Mammary epithelial cell (primary cell): ENCODE measurements around the gene ABR.

Source experiments
- EZH2 ChIP-seq: IDR thresholded peaks from 2 replicates; pipeline ENCODE4 v1.6.1; 2012; ENCODE audit warnings: low read length, inconsistent platforms, borderline replicate concordance
- TF ChIP-seq, protein P1 (sequence below), 2 donors: IDR thresholded peaks in 1 of 2; conservative IDR thresholded peaks in 1 of 2; 2 replicates each; pipeline ENCODE4 v1.5.1; 2011 to 2012; ENCODE audit warnings: inconsistent platforms in 2 of 2, low read length in 2 of 2, mild to moderate bottlenecking in 2 of 2, control low read depth in 1 of 2, low read depth in 1 of 2; ENCODE audit not compliant: insufficient read depth in 1 of 2; ENCODE audit errors: extremely low read depth in 1 of 2

DNA sequence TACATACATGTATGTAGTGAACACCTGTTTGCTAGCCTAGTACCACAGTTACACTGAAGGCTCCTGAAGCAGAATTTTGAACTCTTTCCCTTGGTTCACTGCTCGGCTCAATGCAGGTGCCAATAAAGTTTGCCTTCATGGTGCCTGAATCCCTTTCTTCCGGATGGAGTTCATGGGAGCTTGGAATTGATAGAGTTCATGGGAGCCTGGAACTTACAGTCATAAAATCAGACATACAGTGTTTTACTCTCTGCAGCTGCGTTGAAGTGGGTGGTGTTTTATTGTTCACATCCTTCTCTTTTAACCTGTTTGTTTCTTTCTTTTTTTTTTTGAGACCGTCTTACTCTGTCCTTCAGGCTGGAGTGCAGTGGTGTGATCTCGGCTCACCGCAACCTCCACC, 29.2 kb upstream of the ABR start:
- TF ChIP-seq, protein P1, sequence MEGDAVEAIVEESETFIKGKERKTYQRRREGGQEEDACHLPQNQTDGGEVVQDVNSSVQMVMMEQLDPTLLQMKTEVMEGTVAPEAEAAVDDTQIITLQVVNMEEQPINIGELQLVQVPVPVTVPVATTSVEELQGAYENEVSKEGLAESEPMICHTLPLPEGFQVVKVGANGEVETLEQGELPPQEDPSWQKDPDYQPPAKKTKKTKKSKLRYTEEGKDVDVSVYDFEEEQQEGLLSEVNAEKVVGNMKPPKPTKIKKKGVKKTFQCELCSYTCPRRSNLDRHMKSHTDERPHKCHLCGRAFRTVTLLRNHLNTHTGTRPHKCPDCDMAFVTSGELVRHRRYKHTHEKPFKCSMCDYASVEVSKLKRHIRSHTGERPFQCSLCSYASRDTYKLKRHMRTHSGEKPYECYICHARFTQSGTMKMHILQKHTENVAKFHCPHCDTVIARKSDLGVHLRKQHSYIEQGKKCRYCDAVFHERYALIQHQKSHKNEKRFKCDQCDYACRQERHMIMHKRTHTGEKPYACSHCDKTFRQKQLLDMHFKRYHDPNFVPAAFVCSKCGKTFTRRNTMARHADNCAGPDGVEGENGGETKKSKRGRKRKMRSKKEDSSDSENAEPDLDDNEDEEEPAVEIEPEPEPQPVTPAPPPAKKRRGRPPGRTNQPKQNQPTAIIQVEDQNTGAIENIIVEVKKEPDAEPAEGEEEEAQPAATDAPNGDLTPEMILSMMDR (conservative IDR thresholded peaks at IDR 0.05 in 1 of 2, IDR thresholded peaks at IDR 0.05 in 1 of 2; ENCODE audit: extremely low read depth in 1 of 2, insufficient read depth in 1 of 2, low read depth in 1 of 2, low read length in 2 of 2) = no peak
- TF ChIP-seq EZH2 = no peak
